BJ (cell line): ENCODE measurements around the gene ANKRD65. TPM values are rescaled to one million over a fixed set of nuclear protein-coding genes. Genes with fewer than 3 reads are reported as not detected.
"Not testable (repeated sequence)": the region's sequence is repeated elsewhere in the genome, so short reads cannot be mapped to it uniquely, and the experiment has no call there.

Experiments
- CTCF ChIA-PET: fragments of 350-600 bp; formaldehyde crosslinking; extraction: SDS; loops from one replicate; lab custom pipeline; 2021; ENCODE audit warnings: antibody characterized with exemption, inconsistent platforms; lab: Yijun Ruan, JAX
- POLR2A ChIA-PET: fragments of 300-600 bp; sonication (Branson Sonifier 250); formaldehyde crosslinking; extraction: SDS; loops from one replicate; lab custom pipeline; 2021; ENCODE audit warnings: antibody characterized with exemption; lab: Charles Lee
- DNase-seq: peaks from one replicate; pipeline ENCODE4 v3.0.0-alpha.2; 2011; ENCODE audit warnings: low read depth
- H3K27me3 ChIP-seq: 2 replicates; pipeline ENCODE4 v1.6.0; 2011; ENCODE audit warnings: low read length; ENCODE audit not compliant: control insufficient read depth, insufficient read depth
- H3K36me3 ChIP-seq: 2 replicates; pipeline ENCODE4 v1.5.1; 2011; ENCODE audit warnings: low read length; ENCODE audit not compliant: control insufficient read depth, insufficient read depth
- H3K4me3 ChIP-seq: 2 replicates; pipeline ENCODE4 v1.5.1; 2011; ENCODE audit warnings: low read depth, mild to moderate bottlenecking, control low read depth, low read length
- polyA plus RNA-seq: library from polyadenylated mRNA; depleted of rRNA; stranded (reverse); fragments of >200 nt; gene quantifications from 2 replicates; pipeline ENCODE4 v1.2.3, GENCODE V29; 2011
- TF ChIP-seq, protein P1 (sequence below): IDR thresholded peaks from 2 replicates; pipeline ENCODE4 v1.5.1; 2011; ENCODE audit warnings: low read depth, mild to moderate bottlenecking, control low read depth, inconsistent platforms, low read length, moderate library complexity; ENCODE audit not compliant: insufficient read depth

The ANKRD65 gene
- polyA plus RNA-seq, 1 experiment: 0.43 TPM

DNA sequence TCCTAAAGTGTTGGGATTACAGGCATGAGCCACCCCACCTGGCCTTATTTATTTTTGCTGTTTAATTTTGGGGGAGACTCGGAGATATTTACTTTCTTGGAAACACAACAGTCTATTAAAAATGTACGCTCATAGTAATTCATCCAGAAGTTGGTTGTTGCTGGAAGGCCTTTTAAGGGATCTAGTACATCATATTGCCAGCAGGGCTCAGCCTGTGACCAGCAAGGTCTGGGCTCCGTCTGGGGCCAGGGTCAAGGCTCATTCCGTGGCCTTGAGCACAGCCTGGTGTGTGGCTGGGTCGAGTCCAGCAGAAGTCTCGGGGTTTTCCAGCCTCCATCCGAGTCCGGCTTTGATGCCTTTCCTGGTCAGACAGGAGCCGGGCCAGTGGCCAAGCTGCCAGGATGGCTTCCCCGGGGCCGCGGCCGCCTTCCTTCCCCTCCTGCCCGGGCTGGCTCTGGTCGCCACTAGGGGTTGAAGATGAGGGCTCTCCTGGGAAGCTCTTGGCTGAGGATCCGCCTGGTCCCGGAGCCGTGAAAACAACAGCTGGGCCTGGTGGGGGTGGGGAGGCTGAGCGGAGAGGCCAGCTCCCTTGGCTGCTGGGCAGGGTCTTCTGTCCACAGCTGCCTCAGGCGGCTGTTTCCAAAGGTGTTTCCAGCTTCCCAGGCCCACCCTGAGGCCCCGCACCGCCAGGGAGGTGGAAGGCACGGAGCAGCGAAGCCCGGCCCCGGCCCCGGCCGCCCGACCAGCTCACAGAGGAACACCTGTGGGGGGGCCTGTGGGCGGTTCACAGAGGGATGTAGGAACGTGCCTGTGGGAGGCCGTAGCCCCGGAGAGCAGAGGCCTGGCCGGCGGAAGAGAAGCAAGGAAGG, 9.3 kb upstream of the ANKRD65 start:
- TF ChIP-seq, protein P1, sequence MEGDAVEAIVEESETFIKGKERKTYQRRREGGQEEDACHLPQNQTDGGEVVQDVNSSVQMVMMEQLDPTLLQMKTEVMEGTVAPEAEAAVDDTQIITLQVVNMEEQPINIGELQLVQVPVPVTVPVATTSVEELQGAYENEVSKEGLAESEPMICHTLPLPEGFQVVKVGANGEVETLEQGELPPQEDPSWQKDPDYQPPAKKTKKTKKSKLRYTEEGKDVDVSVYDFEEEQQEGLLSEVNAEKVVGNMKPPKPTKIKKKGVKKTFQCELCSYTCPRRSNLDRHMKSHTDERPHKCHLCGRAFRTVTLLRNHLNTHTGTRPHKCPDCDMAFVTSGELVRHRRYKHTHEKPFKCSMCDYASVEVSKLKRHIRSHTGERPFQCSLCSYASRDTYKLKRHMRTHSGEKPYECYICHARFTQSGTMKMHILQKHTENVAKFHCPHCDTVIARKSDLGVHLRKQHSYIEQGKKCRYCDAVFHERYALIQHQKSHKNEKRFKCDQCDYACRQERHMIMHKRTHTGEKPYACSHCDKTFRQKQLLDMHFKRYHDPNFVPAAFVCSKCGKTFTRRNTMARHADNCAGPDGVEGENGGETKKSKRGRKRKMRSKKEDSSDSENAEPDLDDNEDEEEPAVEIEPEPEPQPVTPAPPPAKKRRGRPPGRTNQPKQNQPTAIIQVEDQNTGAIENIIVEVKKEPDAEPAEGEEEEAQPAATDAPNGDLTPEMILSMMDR: peak; percentile 35
- no peak for DNase-seq
- CTCF ChIA-PET: interaction anchor here (0.6 to 4.6 kb wide), 4 partner anchors 12 to 33 kb away, joined by 3 to 24 read pairs (median 4); partner anchors contain the start of genes ATAD3C and CCNL2
- POLR2A ChIA-PET: interaction anchor here (0.6 kb wide), 2 partner anchors 30 to 56 kb away, joined by 5 to 6 read pairs; no protein-coding TSS in a partner anchor
- no peaks in the 10 kb centered on the region for H3K36me3 ChIP-seq
- no peaks in the 10 kb centered on the region for H3K27me3 ChIP-seq
- no peak overlapping the region for H3K4me3 ChIP-seq

DNA sequence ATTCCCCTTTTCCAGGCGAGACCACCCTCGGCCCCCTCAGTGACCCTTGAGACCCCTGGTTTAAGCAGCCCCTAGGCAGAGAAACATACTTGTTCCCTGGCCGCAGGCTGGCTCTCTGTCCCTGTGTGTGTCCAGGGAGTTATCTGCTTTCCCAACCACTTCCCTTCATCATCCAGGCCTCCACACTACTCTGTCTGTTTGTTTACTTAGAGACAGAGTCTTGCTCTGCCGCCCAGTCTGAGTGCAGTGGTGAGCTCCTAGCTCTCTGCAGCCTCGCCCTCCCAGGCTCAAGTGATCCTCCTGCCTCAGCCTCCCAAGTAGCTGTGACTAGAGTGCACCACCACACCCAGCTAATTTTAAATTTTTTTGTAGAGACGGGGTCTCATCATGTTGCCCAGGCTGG, 8.6 kb upstream of the ANKRD65 start:
- no peak for DNase-seq
- H3K4me3 ChIP-seq: no peak overlapping the region
- ChIA-PET CTCF (interaction anchor here (0.9 to 4.6 kb wide), 4 partner anchors 10 to 31 kb away, joined by 3 to 24 read pairs (median 4); partner anchors contain the start of genes ATAD3C and CCNL2), POLR2A (no interaction called here)
- TF ChIP-seq, protein P1: no peak
- no peaks in the 10 kb centered on the region for H3K36me3 ChIP-seq
- H3K27me3 ChIP-seq: no peaks in the 10 kb centered on the region

DNA sequence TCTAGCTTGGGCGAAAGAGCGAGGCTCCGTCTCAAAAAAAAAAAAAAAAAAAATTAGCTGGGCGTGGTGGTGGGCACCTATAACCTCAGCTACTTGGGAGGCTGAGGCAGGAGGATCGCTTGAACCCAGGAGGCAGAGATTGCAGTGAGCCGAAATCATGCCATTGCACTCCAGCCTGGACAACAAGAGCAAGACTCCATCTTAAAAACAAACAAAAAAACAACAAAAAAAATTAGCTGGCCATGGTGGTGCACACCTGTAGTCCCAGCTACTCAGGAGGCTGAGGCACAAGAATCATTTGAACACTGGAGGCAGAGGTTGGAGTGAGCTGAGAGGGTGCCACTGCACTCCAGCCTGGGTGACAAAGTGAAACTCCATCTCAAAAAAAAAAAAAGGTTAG, 7.9 kb upstream of the ANKRD65 start:
- POLR2A ChIA-PET, H3K27me3 ChIP-seq: not testable (repeated sequence)
- CTCF ChIA-PET: interaction anchor here (1.0 to 4.6 kb wide), 2 partner anchors 9 to 13 kb away, joined by 3 to 24 read pairs; no protein-coding TSS in a partner anchor

DNA sequence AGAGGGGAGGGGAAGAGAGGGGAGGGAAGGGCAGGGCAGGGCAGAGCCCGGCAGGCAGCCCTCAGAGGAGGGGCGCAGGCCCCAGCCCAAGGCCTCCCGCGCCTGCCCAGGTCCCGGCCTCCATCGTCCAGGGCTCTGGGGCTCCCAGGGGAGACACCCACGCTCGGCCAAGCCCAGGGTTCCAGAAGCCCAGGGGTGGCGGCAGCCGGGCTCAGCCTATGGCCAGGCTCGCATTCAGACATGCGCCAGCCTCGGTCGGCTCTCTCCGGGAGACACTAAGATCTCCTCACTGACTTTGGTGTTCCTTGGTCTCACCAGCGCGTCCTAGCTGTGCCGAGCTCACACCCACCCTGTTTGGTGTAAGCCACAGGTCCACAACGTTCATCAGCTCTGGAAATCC, 7.1 kb upstream of the ANKRD65 start:
- Histone ChIP-seq H3K27me3 (no peaks in the 10 kb centered on the region), H3K36me3 (no peaks in the 10 kb centered on the region), H3K4me3 (no peak overlapping the region)
- DNase-seq: no peak
- POLR2A ChIA-PET: no interaction called here
- TF ChIP-seq, protein P1: no peak
- CTCF ChIA-PET: interaction anchor here (0.7 kb wide), 1 partner anchor 1121 kb away, joined by 3 read pairs; no protein-coding TSS in a partner anchor

More for the DNA sequence above, 7.9 kb upstream of the ANKRD65 start:
- H3K36me3 ChIP-seq, H3K4me3 ChIP-seq, DNase-seq: not testable (repeated sequence)

DNA sequence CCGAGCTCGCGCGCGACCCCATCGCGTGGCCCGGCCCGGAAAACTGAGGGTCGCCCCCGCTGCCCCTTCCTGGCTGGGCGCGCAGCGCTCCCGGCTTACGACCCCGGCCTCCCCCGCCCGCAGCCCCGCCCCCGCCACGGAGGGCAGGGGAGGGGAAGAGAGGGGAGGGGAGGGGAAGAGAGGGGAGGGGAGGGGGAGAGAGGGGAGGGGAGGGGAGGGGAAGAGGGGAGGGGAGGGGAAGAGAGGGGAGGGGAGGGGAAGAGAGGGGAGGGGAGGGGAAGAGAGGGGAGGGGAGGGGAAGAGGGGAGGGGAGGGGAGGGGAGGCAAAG, 6.7 kb upstream of the ANKRD65 start:
- TF ChIP-seq, protein P1: no peak
- Histone ChIP-seq H3K4me3 (peak overlapping the region; percentile 24), H3K27me3 (no peaks in the 10 kb centered on the region), H3K36me3 (no peaks in the 10 kb centered on the region)
- no peak for DNase-seq
- ChIA-PET CTCF (interaction anchor here (0.7 kb wide), 1 partner anchor 1121 kb away, joined by 3 read pairs; no protein-coding TSS in a partner anchor), POLR2A (no interaction called here)
